ENCODE measurements around the gene RASSF3. TPM values are rescaled to one million over a fixed set of nuclear protein-coding genes. Genes with fewer than 3 reads are reported as not detected.
A peak's percentile ranks its signal among the peaks of the same experiment; 100 is the strongest.
"Not testable (repeated sequence)": the region's sequence is repeated elsewhere in the genome, so short reads cannot be mapped to it uniquely, and the experiment has no call there.

The RASSF3 gene
- polyA plus RNA-seq, 3 donors = 6.6 to 77.9 (median 14.5) TPM

DNA sequence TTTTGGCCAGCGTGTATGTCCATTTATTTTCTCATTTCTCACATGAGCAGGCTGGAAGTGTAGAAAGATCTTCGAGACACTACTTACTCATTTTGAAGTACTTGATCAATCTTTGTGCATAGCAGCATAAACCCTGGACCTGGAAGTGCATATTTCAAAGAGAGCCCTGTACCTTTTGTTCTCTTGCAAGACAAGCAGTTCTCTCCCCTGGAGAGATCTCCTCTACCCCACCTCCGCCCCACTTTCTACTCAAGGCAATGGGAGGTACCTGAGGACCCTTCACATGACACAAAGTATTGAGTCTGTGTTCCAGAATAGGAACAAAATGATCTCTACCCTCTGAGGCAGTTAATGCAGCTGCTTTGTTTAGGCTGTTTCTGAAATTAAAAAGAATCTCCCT is 27.4 kb upstream of the RASSF3 start:
- no peaks in the 10 kb centered on the region for H4K20me1 ChIP-seq (ENCODE audit: insufficient read depth, low read length)
- no peaks in the 10 kb centered on the region for H3K9me3 Mint-ChIP-seq
- no peaks in the 10 kb centered on the region for H3K79me2 ChIP-seq (ENCODE audit: insufficient read depth, low read length)
- H3K4me1 Mint-ChIP-seq = peaks cover 31% of the 10 kb centered on the region
- peak overlapping the region in 1 of 2 donors; percentile 85 for H3K27ac ChIP-seq (ENCODE audit: low read depth in 1 of 2, low read length in 2 of 2)
- H3K27me3 Mint-ChIP-seq (ENCODE audit: low read depth in 3 of 3) = peaks cover 2 to 5% (median 3%) of the 10 kb centered on the region in 3 donors
- no peaks in the 10 kb centered on the region for H3K36me3 ChIP-seq (replicated peaks in 1 of 2; ENCODE audit: control insufficient read depth in 1 of 2, insufficient read depth in 2 of 2, low read length in 2 of 2)
- H3K9ac ChIP-seq (ENCODE audit: insufficient read depth, low read length, poor library complexity, severe bottlenecking) = no peak overlapping the region
- no peaks in the 10 kb centered on the region for H3K9me3 ChIP-seq (replicated peaks in 1 of 2; ENCODE audit: control insufficient read depth in 1 of 2, insufficient read depth in 1 of 2, low read length in 2 of 2)
- peak overlapping the region in 5 of 7 donors; percentile 36 to 90 (median 83) for H3K27ac Mint-ChIP-seq
- peak overlapping the region; percentile 79 for H2AFZ ChIP-seq (ENCODE audit: insufficient read depth, low read depth, low read length, poor library complexity, severe bottlenecking)
- DNase-seq = no peak
- no peaks in the 10 kb centered on the region for H3K36me3 Mint-ChIP-seq
- 83% methylated on average over 1 of the region's 3 CpGs for WGBS (ENCODE audit: insufficient coverage)
- TF ChIP-seq, protein P1, sequence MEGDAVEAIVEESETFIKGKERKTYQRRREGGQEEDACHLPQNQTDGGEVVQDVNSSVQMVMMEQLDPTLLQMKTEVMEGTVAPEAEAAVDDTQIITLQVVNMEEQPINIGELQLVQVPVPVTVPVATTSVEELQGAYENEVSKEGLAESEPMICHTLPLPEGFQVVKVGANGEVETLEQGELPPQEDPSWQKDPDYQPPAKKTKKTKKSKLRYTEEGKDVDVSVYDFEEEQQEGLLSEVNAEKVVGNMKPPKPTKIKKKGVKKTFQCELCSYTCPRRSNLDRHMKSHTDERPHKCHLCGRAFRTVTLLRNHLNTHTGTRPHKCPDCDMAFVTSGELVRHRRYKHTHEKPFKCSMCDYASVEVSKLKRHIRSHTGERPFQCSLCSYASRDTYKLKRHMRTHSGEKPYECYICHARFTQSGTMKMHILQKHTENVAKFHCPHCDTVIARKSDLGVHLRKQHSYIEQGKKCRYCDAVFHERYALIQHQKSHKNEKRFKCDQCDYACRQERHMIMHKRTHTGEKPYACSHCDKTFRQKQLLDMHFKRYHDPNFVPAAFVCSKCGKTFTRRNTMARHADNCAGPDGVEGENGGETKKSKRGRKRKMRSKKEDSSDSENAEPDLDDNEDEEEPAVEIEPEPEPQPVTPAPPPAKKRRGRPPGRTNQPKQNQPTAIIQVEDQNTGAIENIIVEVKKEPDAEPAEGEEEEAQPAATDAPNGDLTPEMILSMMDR (IDR thresholded peaks at IDR 0.05) = no peak
- H3K4me1 ChIP-seq (ENCODE audit: control insufficient read depth in 1 of 2, insufficient read depth in 2 of 2, low read length in 2 of 2) = peaks cover 29% of the 10 kb centered on the region in 2 donors
- H3K4me3 ChIP-seq (replicated peaks in 1 of 3; ENCODE audit: low read depth in 2 of 3, low read length in 3 of 3) = peak overlapping the region in 1 of 3 experiments; percentile 65
- no peaks in the 10 kb centered on the region for H3K27me3 ChIP-seq (ENCODE audit: control insufficient read depth in 2 of 2, insufficient read depth in 2 of 2, low read length in 2 of 2)
- intact Hi-C loops (cut with micrococcal nuclease) = loop anchor here in 1 of 2 donors (5.0 kb wide), 1 partner anchor 36 kb away; no protein-coding TSS in a partner anchor
- peak overlapping the region; percentile 71 to 85 for H3K4me3 Mint-ChIP-seq
- H3K4me2 ChIP-seq (replicated peaks; ENCODE audit: extremely low read depth, low read length, poor library complexity, severe bottlenecking) = peak overlapping the region; percentile 70

- H3K27ac ChIP-seq (ENCODE audit: low read depth in 1 of 2, low read length in 2 of 2) = peak overlapping the region; percentile 17 to 85
- peak overlapping the region; percentile 70 for H3K4me2 ChIP-seq (replicated peaks; ENCODE audit: extremely low read depth, low read length, poor library complexity, severe bottlenecking)
- H3K36me3 Mint-ChIP-seq = not testable (repeated sequence)
Observed at GRCh38 chr12:64583395-64583770, 26.9 kb upstream of the RASSF3 start.

More at GRCh38 chr12:64583395-64583770, 26.9 kb upstream of the RASSF3 start:
- H3K27me3 Mint-ChIP-seq (ENCODE audit: low read depth in 3 of 3); H3K79me2 ChIP-seq (ENCODE audit: insufficient read depth, low read length); H4K20me1 ChIP-seq (ENCODE audit: insufficient read depth, low read length); H3K9me3 Mint-ChIP-seq; H3K9ac ChIP-seq (ENCODE audit: insufficient read depth, low read length, poor library complexity, severe bottlenecking); H3K36me3 ChIP-seq (replicated peaks in 1 of 2; ENCODE audit: control insufficient read depth in 1 of 2, insufficient read depth in 2 of 2, low read length in 2 of 2); DNase-seq; H3K27me3 ChIP-seq (ENCODE audit: control insufficient read depth in 2 of 2, insufficient read depth in 2 of 2, low read length in 2 of 2); H3K9me3 ChIP-seq (replicated peaks in 1 of 2; ENCODE audit: control insufficient read depth in 1 of 2, insufficient read depth in 1 of 2, low read length in 2 of 2): not testable (repeated sequence)
- Histone ChIP-seq H3K4me1 (ENCODE audit: control insufficient read depth in 1 of 2, insufficient read depth in 2 of 2, low read length in 2 of 2) (peaks cover 29% of the 10 kb centered on the region in 2 donors), H2AFZ (ENCODE audit: insufficient read depth, low read depth, low read length, poor library complexity, severe bottlenecking) (peak overlapping the region; percentile 79), H3K4me3 (replicated peaks in 1 of 3; ENCODE audit: low read depth in 2 of 3, low read length in 3 of 3) (peak overlapping the region; percentile 14 to 69 (median 65))
- Mint-ChIP-seq H3K27ac (peak overlapping the region; percentile 57 to 90 (median 86)), H3K4me1 (peaks cover 31% of the 10 kb centered on the region), H3K4me3 (peak overlapping the region; percentile 71 to 85)
- intact Hi-C loops (cut with micrococcal nuclease) = loop anchor here in 1 of 2 donors (5.0 kb wide), 1 partner anchor 36 kb away; no protein-coding TSS in a partner anchor
- 0% methylated on average over 1 of the region's 7 CpGs for WGBS (ENCODE audit: insufficient coverage)

Data from CD14-positive monocyte (primary cell).